NCI-H1105 (cell line): ENCODE results near the gene ABHD6.
A peak's percentile ranks its signal among the peaks of the same experiment; 100 is the strongest.
"Not testable (repeated sequence)": the region's sequence is repeated elsewhere in the genome, so short reads cannot be mapped to it uniquely, and the experiment has no call there.

Source experiments
- DNase-seq: peaks from one replicate; lab custom pipeline; 2025; lab: John Stamatoyannopoulos, UW

The ABHD6 gene

GRCh38 chr3:58274027-58274614, 36.5 kb downstream of the ABHD6 start:
- no peak for DNase-seq

- DNase-seq: no peak
Measured at GRCh38 chr3:58281069-58281468, 43.5 kb downstream of the ABHD6 start.

GRCh38 chr3:58285334-58285733, 47.7 kb downstream of the ABHD6 start:
- no peak for DNase-seq

GRCh38 chr3:58287354-58287753, 49.8 kb downstream of the ABHD6 start:
- DNase-seq: no peak

- DNase-seq: no peak
Measured at GRCh38 chr3:58288011-58288728, 50.6 kb downstream of the ABHD6 start.

- not testable (repeated sequence) for DNase-seq
Measured at GRCh38 chr3:58288964-58289613, 51.5 kb downstream of the ABHD6 start.

GRCh38 chr3:58290446-58290845, 52.9 kb downstream of the ABHD6 start:
- not testable (repeated sequence) for DNase-seq

DNA sequence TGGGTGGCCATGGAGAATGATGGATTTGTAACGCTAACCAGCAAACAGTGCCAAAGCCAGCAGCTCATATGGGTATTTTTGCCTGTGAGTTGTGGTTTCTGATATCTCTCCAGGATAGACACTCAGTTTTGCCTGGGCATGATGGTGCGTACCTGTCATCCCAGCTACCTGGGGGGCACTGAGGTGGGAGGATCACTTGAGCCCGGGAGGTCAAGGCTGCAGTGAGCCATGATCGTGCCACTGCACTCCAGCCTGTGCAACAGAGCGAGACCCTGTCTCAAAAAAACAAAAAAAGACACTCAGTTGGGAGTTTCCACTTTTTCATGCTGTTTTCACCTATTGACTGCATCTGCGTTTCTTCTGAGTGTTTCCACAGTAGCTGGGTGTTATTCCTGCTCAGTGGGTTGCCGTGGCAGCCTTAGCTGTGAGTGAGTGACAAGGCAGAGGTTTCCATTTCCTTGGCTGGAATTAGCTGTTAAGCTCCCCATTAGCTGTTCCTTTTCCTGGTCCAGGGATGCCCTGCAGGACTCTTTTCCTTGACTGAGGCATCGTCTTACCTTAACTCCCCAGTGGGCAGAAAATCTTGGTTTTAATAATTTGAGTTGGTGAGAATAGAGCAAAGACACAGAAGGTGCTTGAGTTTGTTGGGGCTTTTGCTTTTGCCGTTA, 54.2 kb downstream of the ABHD6 start:
- DNase-seq: no peak

DNA sequence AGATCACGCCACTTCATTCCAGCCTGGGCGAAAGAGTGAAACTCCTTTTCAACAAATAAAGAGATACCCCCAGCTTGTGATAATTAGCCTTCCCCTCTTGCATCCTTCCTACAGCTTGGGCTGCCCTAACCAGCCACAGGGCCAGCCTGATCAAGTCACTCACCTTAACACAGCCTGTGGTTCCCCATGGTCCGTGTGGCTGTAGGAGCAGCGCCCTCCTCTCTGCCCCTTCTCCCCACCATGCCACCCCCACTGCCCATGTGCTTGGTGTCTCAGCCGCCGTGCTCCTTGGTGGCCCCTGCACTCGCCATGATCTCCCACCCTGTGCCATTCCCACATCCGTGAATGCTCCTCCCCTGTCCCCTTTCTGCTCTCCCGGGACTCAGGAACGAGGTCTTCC, 55.3 kb downstream of the ABHD6 start:
- DNase-seq: no peak

- no peak for DNase-seq
Measured at GRCh38 chr3:58293516-58293915, 55.9 kb downstream of the ABHD6 start.

GRCh38 chr3:58296269-58296668, 58.7 kb downstream of the ABHD6 start:
- no peak for DNase-seq

DNA sequence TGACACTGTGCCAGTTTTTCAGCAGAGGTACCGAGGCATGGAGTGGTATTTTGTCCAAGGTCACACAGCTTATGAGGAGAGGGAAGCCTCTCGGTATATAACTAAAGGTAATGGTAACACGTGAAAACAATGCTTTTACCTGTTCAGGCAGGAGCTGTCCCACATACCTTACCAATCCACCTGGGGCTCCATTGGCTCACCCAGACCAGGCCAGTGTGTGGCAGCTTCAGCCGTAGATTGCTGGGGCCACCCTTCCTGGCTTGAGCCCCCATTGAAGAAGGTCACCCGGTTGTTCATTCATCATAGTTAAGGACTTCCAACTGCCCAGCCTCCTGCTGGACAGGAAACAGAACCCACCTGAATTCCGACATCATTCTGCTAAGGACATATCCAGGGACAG, 59.3 kb downstream of the ABHD6 start:
- no peak for DNase-seq

GRCh38 chr3:58298190-58298589, 60.6 kb downstream of the ABHD6 start:
- DNase-seq: no peak

DNA sequence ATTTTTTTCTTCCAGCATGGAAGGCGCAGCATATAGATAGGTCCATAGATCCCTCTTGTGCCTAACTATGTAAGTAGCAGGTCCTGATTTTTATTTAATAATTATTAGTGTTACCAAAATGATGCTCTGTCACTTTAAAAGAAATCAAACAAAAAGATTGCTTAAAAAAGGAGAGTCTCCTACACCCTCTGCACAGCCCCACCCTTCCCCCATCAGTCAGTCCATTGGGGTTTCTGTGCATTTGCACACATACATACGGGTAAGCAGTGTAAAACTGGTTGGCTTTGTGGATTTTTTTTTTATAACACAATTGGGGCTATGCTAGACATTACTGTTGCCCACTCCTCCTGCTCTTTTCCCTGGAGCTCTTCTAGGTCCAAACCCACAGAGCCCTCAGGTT, 61.5 kb downstream of the ABHD6 start:
- DNase-seq: no peak

- no peak for DNase-seq
Measured at GRCh38 chr3:58299839-58300516, 62.4 kb downstream of the ABHD6 start.

DNA sequence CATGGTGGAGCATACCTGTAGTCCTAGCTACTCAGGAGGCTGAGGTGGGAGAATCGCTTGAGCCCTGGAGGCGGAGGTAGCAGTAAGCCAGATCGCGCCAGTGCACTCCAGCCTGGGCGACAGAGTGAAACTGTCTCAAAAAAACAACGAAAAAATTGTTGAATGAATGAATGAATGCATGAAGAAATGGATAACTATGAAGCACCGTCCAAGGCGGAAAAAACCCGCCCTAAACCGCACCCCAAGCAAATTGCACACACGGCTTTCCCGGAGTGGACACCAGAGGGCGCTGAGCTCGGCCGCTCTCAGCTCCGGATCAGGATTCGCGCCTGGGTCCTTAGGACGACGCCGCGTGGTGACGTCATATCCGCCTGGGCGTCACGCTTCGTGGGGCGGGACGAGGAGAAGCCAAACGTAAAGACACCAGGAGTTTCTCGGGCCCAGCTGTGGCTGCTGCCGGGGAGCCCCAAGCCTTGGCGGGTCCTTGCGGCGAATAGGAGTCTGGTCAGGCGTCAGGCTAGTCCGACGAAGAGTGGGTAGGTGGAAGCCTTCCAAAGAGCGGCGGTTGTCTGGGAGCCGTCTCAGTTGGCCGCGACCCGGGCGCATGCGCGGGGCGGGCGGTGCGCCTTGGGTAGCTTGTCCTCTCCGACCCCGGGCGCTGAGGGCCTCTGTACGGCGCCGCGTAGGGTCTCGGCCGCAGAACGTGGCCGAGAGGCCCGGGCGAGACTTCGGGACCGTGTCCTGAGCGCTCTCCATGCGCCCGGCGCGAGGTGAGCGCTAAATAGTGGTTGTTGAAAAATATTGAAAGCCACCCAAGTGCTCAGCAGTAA, 68.5 kb downstream of the ABHD6 start, which contains the start of the genes HTD2 and RPP14:
TSS of gene HTD2 (plus strand) at position 639 of the 830 bp plus-strand sequence. CDS start 11,094 bp downstream, outside the sequence.
TSS of gene RPP14 (plus strand) at position 364 of the 830 bp plus-strand sequence. CDS start 4,085 bp downstream, outside the sequence.
- DNase-seq: peak; percentile 86

- peak; percentile 10 for DNase-seq
Measured at GRCh38 chr3:58307639-58308215, 70.1 kb downstream of the ABHD6 start.

- no peak for DNase-seq
Measured at GRCh38 chr3:58308728-58309127, 71.1 kb downstream of the ABHD6 start.

GRCh38 chr3:58317811-58318210, 80.2 kb downstream of the ABHD6 start:
- no peak for DNase-seq

GRCh38 chr3:58321791-58322190, 84.2 kb downstream of the ABHD6 start:
- DNase-seq: no peak

DNA sequence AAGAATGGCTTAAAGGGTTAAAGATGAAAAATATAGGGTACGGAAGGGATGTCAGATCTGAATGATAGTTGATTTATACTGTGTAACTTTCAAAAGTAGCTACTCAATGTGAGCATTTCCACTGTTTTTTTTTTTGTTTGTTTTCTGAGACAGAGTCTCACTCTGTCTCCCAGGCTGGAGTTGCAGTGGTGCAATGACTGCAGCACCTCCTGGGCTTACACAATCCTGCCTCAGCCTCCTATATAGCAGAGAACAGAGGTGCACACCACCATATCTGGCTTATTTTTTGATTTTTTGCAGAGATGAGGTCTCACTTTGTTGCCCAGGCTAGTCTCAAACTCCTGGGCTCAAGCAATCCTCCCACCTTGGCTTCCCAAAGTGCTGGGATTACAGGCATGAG, 85.2 kb downstream of the ABHD6 start:
- no peak for DNase-seq
